SK-N-SH (cell line): Measurements from ENCODE around the gene XIST. TPM values are rescaled to one million over a fixed set of nuclear protein-coding genes. Genes with fewer than 3 reads are reported as not detected.

Experiments
- CTCF ChIA-PET: fragments of 300-600, 350-600 bp; formaldehyde crosslinking; extraction: SDS; loops from one replicate; lab custom pipeline; 2021; lab: Yijun Ruan, JAX
- POLR2A ChIA-PET: fragments of 350-600 bp; sonication (Branson Sonifier 250); formaldehyde crosslinking; extraction: SDS; loops from one replicate; lab custom pipeline; 2020; ENCODE audit warnings: antibody characterized with exemption, inconsistent platforms; lab: Yijun Ruan, JAX
- DNase-seq: peaks from one replicate; pipeline ENCODE4 v3.0.0; 2012
- H2AFZ ChIP-seq: fragments of 200-600 bp; sonication (generic); 2 replicates; pipeline ENCODE4 v1.8.1; 2016; ENCODE audit warnings: antibody characterized with exemption, mild to moderate bottlenecking, low read depth
- H3F3A ChIP-seq: fragments of 200-600 bp; sonication (generic); replicated peaks from 2 replicates; pipeline ENCODE3; 2016; ENCODE audit warnings: antibody characterized with exemption, mild to moderate bottlenecking; ENCODE audit not compliant: insufficient read depth
- H3K27ac ChIP-seq, 2 experiments: fragments of 200-500 bp in 1 of 2; fragments of 200-600 bp in 1 of 2; sonication (Bioruptor generic) in 1 of 2; sonication (generic), shearing (Covaris generic) in 1 of 2; 2 replicates each; pipeline versions ENCODE4 v1.5.1 to v1.6.1; 2014 to 2016; ENCODE audit warnings: low read depth in 2 of 2, inconsistent platforms in 1 of 2, low read length in 1 of 2, mild to moderate bottlenecking in 1 of 2, mixed read lengths in 1 of 2
- H3K27me3 ChIP-seq: fragments of 200-600 bp; sonication (generic), shearing (Covaris generic); 2 replicates; pipeline ENCODE4 v1.6.1; 2016; ENCODE audit warnings: mixed run types; ENCODE audit not compliant: insufficient read depth
- H3K36me3 ChIP-seq, 2 experiments: fragments of 200-500 bp in 1 of 2; fragments of 200-600 bp in 1 of 2; sonication (Bioruptor generic) in 1 of 2; sonication (generic) in 1 of 2; replicated peaks in 1 of 2; 2 replicates each; pipeline versions ENCODE3 to v1.5.1; 2014 to 2016; ENCODE audit warnings: low read length in 1 of 2, mild to moderate bottlenecking in 1 of 2; ENCODE audit not compliant: insufficient read depth in 2 of 2, control insufficient read depth in 1 of 2
- H3K4me1 ChIP-seq, 2 experiments: fragments of 200-500 bp in 1 of 2; fragments of 200-600 bp in 1 of 2; sonication (Bioruptor generic) in 1 of 2; sonication (generic), shearing (Covaris generic) in 1 of 2; 2 replicates each; pipeline versions ENCODE4 v1.5.1 to v1.6.1; 2014 to 2016; ENCODE audit warnings: low read depth in 1 of 2, low read length in 1 of 2, mixed run types in 1 of 2; ENCODE audit not compliant: insufficient read depth in 2 of 2, control insufficient read depth in 1 of 2
- H3K4me2 ChIP-seq: fragments of 200-600 bp; sonication (generic), shearing (Covaris generic); 2 replicates; pipeline ENCODE4 v1.6.1; 2017; ENCODE audit warnings: mixed run types
- H3K4me3 ChIP-seq, 2 experiments: fragments of 200-500 bp in 1 of 2; fragments of 200-600 bp in 1 of 2; sonication (Bioruptor generic) in 1 of 2; sonication (generic), shearing (Covaris generic) in 1 of 2; 2 replicates each; pipeline versions ENCODE4 v1.5.1 to v1.8.1; 2014 to 2016; ENCODE audit warnings: low read depth in 2 of 2, inconsistent platforms in 1 of 2, low read length in 1 of 2, mild to moderate bottlenecking in 1 of 2, mixed read lengths in 1 of 2, moderate library complexity in 1 of 2
- H3K79me2 ChIP-seq: fragments of 200-600 bp; sonication (generic); 2 replicates; pipeline ENCODE4 v1.8.1; 2017; ENCODE audit warnings: mild to moderate bottlenecking; ENCODE audit not compliant: insufficient read depth
- H3K9ac ChIP-seq: fragments of 200-600 bp; sonication (generic); 2 replicates; pipeline ENCODE4 v1.6.1; 2017; ENCODE audit warnings: mixed run types
- H3K9me2 ChIP-seq: fragments of 200-600 bp; sonication (generic); 2 replicates; pipeline ENCODE4 v1.6.1; 2017; ENCODE audit warnings: mixed run types
- H3K9me3 ChIP-seq: fragments of 200-600 bp; sonication (generic); 2 replicates; pipeline ENCODE4 v1.6.1; 2017; ENCODE audit warnings: mixed run types, mild to moderate bottlenecking, moderate library complexity
- H4K20me1 ChIP-seq: fragments of 200-600 bp; sonication (generic); 2 replicates; pipeline ENCODE4 v1.6.1; 2017; ENCODE audit warnings: mild to moderate bottlenecking, mixed run types; ENCODE audit not compliant: insufficient read depth
- CTCF ChIP-seq: fragments of 200-600 bp; sonication (generic); IDR thresholded peaks from 2 replicates; pipeline ENCODE4 v1.6.1; 2017; ENCODE audit warnings: antibody characterized with exemption, mild to moderate bottlenecking, moderate library complexity
- EZH2phosphoT487 ChIP-seq: fragments of 200-600 bp; sonication (generic); IDR thresholded peaks from 2 replicates; pipeline ENCODE4 v1.6.1; 2017; ENCODE audit warnings: low read depth, mixed run types, mild to moderate bottlenecking, antibody characterized with exemption, moderate library complexity, borderline replicate concordance
- GABPA ChIP-seq: IDR thresholded peaks from 2 replicates; pipeline ENCODE4 v1.4.0; 2012; ENCODE audit warnings: low read depth, mild to moderate bottlenecking
- GATA2 ChIP-seq: sonication (generic); formaldehyde crosslinking; IDR thresholded peaks from 2 replicates; pipeline ENCODE4 v1.5.0; 2020; ENCODE audit warnings: mild to moderate bottlenecking, missing genetic modification reagents
- JUND ChIP-seq: IDR thresholded peaks from 2 replicates; pipeline ENCODE4 v1.4.0; 2012
- MAX ChIP-seq: IDR thresholded peaks from 2 replicates; pipeline ENCODE4 v1.4.0; 2012; ENCODE audit warnings: low read depth
- MXI1 ChIP-seq: IDR thresholded peaks from 2 replicates; pipeline ENCODE4 v1.6.1; 2012; ENCODE audit warnings: mild to moderate bottlenecking, low read depth, low read length, improper control_type of control experiment
- NRF1 ChIP-seq: IDR thresholded peaks from 2 replicates; pipeline ENCODE4 v1.6.1; 2012; ENCODE audit warnings: low read depth, mild to moderate bottlenecking, low read length
- POLR2AphosphoS5 ChIP-seq: IDR thresholded peaks from 2 replicates; pipeline ENCODE4 v1.6.1; 2012; ENCODE audit warnings: low read depth, low read length
- REST ChIP-seq: IDR thresholded peaks from 2 replicates; pipeline ENCODE4 v1.6.1; 2012; ENCODE audit warnings: mild to moderate bottlenecking, low read depth, low read length, moderate library complexity
- RFX5 ChIP-seq: IDR thresholded peaks from 2 replicates; pipeline ENCODE4 v1.6.1; 2012; ENCODE audit warnings: mild to moderate bottlenecking, improper control_type of control experiment, low read length
- RXRA ChIP-seq: IDR thresholded peaks from 2 replicates; pipeline ENCODE4 v1.4.0; 2012; ENCODE audit warnings: low read depth, mild to moderate bottlenecking, borderline replicate concordance
- TCF12 ChIP-seq: IDR thresholded peaks from 2 replicates; pipeline ENCODE4 v1.4.0; 2012
- TEAD4 ChIP-seq: IDR thresholded peaks from 2 replicates; pipeline ENCODE4 v1.4.0; 2012; ENCODE audit warnings: mild to moderate bottlenecking, borderline replicate concordance; ENCODE audit not compliant: insufficient read depth
- USF1 ChIP-seq: IDR thresholded peaks from 2 replicates; pipeline ENCODE4 v1.4.0; 2012; ENCODE audit warnings: low read depth, borderline replicate concordance
- ZBTB33 ChIP-seq: IDR thresholded peaks from 2 replicates; pipeline ENCODE4 v1.4.0; 2012; ENCODE audit warnings: low read depth, borderline replicate concordance
- WGBS: methylation state at CpG from one replicate; pipeline ENCODE4 v1.1.6; 2017; ENCODE audit warnings: low lambda C conversion rate; 5-methylcytosine and 5-hydroxymethylcytosine counted together
- polyA plus RNA-seq, 3 experiments: library from polyadenylated mRNA; depleted of rRNA; stranded (reverse); fragments of >200 nt; gene quantifications; 2 replicates each; pipeline ENCODE4 v1.2.3, GENCODE V29; 2012

The XIST gene
- polyA plus RNA-seq, 1 of the 3 experiments (the other 2 are of a cell fraction), result 135 TPM

GRCh38 chrX:73827406-73827805 is 25.1 kb downstream of the XIST start:
- no peaks in the 10 kb centered on the region; a peak in 1 of 4 replicates for H3K4me1 ChIP-seq
- no peaks in the 10 kb centered on the region for H3K27me3 ChIP-seq
- TF ChIP-seq MXI1 (no peak), USF1 (no peak), POLR2AphosphoS5 (no peak), GATA2 (CRISPR knock-in tag) (no peak), ZBTB33 (no peak), RXRA (no peak), JUND (no peak), MAX (no peak), NRF1 (no peak), REST (no peak), EZH2phosphoT487 (no peak), RFX5 (no peak), TEAD4 (no peak), GABPA (no peak), CTCF (no peak), TCF12 (no peak)
- no peaks in the 10 kb centered on the region for H3K9me2 ChIP-seq
- ChIA-PET CTCF (no interaction called here), POLR2A (no interaction called here)
- peaks cover 87% of the 10 kb centered on the region for H3K79me2 ChIP-seq
- no peaks in the 10 kb centered on the region for H3K9me3 ChIP-seq
- no peak overlapping the region for H3K4me2 ChIP-seq
- no peak overlapping the region for H2AFZ ChIP-seq
- H4K20me1 ChIP-seq, result peaks cover 100% of the 10 kb centered on the region
- H3F3A ChIP-seq, result peaks cover 3% of the 10 kb centered on the region
- no peak overlapping the region for H3K9ac ChIP-seq
- H3K36me3 ChIP-seq, result peaks cover 46 to 81% of the 10 kb centered on the region in 2 experiments
- WGBS, result 35% methylated on average over 4 of the region's 4 CpGs
- H3K27ac ChIP-seq, result no peak overlapping the region
- H3K4me3 ChIP-seq, result no peak overlapping the region
- no peak for DNase-seq
